ENCODE results near the gene KCNJ13. TPM values are rescaled to one million over a fixed set of nuclear protein-coding genes. Genes with fewer than 3 reads are reported as not detected.

The KCNJ13 gene
- total RNA-seq, 1 experiment from 2014 or later = not detected

DNA sequence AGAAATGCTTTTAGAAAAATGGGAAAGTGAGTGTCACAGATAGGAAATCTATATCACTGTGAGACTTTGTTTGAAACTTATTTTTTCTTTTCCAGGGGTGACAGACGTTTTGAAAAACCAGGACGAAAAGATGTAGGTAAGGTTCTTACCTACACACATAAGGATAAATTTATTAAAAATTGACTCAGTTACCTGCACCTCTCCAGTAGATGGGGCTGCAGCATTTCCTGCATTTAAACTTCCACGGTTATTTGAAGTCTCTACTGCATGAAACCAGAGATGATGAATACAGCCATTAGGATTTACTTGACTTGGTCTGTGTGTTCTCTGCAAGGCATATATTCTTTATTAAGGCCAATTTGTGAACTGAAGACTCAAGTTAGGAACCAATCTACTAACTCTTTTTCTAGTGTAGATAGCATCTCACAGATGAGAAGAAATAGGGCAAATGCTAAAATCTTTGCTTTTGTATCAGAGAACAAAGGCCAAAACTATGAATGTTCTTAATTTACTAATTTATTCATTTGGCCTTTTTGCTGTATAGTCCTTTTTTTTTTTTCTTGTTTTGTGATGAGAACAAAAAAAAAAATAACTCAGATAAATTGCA, 15.0 kb downstream of the KCNJ13 start:
- CTCF ChIA-PET = no interaction called here
- H3K27ac ChIP-seq (ENCODE audit: low read depth, low read length) = no peak overlapping the region
- intact Hi-C loops (cut with micrococcal nuclease) = loop anchor here (2.0 to 10.0 kb wide), 2 partner anchors 293 to 493 kb away; partner anchors contain the start of gene ATG16L1
- no TSS peak for BruUV-seq (replicated peaks)
- POLR2A ChIA-PET = no interaction called here
- H3K9me2 ChIP-seq (ENCODE audit: insufficient read depth) = no peaks in the 10 kb centered on the region
- H3K36me3 ChIP-seq (ENCODE audit: control insufficient read depth in 1 of 2, insufficient read depth in 2 of 2, low read length in 2 of 2) = peaks cover 16 to 22% of the 10 kb centered on the region in 2 experiments; a peak in 3 of 4 replicates
- H3K9ac ChIP-seq (ENCODE audit: low read length) = no peak overlapping the region
- DNase-seq (ENCODE audit: low read depth, low spot score) = peak; percentile 28
- H4K20me1 ChIP-seq (ENCODE audit: insufficient read depth) = 0 out of 2 replicates have a peak, but pooled peaks cover 3% of the 10 kb centered on the region
- TF ChIP-seq ZFX (IDR thresholded peaks at IDR 0.05) = no peak
- TF ChIP-seq CTCF (IDR thresholded peaks at IDR 0.05 in 2 of 3, conservative IDR thresholded peaks at IDR 0.05 in 1 of 3; ENCODE audit: borderline replicate concordance in 1 of 3, insufficient read depth in 1 of 3, low read depth in 2 of 3, low read length in 2 of 3) = peak; percentile 42 to 74 (median 63); a peak in 5 of 6 replicates
- TF ChIP-seq RAD21 (IDR thresholded peaks at IDR 0.05; ENCODE audit: low read depth) = peak; percentile 70
- TF ChIP-seq SRF (IDR thresholded peaks at IDR 0.05; ENCODE audit: low read depth) = no peak
- H3K9me3 ChIP-seq (ENCODE audit: control insufficient read depth in 1 of 2, insufficient read depth in 1 of 2, low read depth in 1 of 2, low read length in 2 of 2) = no peaks in the 10 kb centered on the region
- H3K4me2 ChIP-seq (ENCODE audit: low read length) = no peak overlapping the region
- ATAC-seq = peak; percentile 75
- H2AFZ ChIP-seq (ENCODE audit: low read depth, low read length, poor library complexity, severe bottlenecking) = no peak overlapping the region
- H3K27me3 ChIP-seq (ENCODE audit: insufficient read depth, low read length) = no peaks in the 10 kb centered on the region
- H3K4me1 ChIP-seq (ENCODE audit: control insufficient read depth in 1 of 2, insufficient read depth in 2 of 2, low read length in 2 of 2) = no peaks in the 10 kb centered on the region
- RAD21 ChIA-PET (ENCODE audit: low non-redundant PET in 1 of 2, low total read pairs in 2 of 2, uncharacterized antibody in 2 of 2, unreplicated experiment in 2 of 2) = no interaction called here
- no peak overlapping the region for H3K4me3 ChIP-seq (replicated peaks in 1 of 2; ENCODE audit: low read depth in 1 of 2, low read length in 2 of 2)
- no peaks in the 10 kb centered on the region; the same call in 1 of the 2 replicates for H3K79me2 ChIP-seq (ENCODE audit: insufficient read depth, low read length)

DNA sequence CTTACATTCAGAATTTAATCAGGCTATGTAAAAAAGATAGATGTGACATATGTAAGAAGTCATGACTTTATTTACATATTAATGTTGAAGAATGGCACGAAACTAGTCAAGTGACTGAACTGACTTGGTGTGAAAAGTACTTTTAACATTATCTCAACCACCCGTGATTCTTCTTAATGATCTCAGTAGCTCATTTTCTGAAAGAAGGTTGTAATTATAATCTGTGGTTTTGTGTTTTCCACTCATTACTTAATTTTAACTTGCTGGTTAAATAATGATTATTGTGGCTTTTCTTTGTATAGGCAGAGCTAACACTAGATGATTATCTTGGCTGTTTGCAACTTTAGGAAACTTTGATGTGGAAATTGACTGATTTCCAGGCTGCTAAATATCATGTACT, 18.5 kb downstream of the KCNJ13 start:
- ATAC-seq (no peak), DNase-seq (ENCODE audit: low read depth, low spot score) (no peak)
- no TSS peak for BruUV-seq (replicated peaks)
- peaks cover 10 to 14% of the 10 kb centered on the region in 2 experiments; a peak in 3 of 4 replicates for H3K36me3 ChIP-seq (ENCODE audit: control insufficient read depth in 1 of 2, insufficient read depth in 2 of 2, low read length in 2 of 2)
- H3K27ac ChIP-seq (ENCODE audit: low read depth, low read length) = no peak overlapping the region
- H3K4me3 ChIP-seq (replicated peaks in 1 of 2; ENCODE audit: low read depth in 1 of 2, low read length in 2 of 2) = no peak overlapping the region
- no peak for TF ChIP-seq JUND (IDR thresholded peaks at IDR 0.05)
- no peak for TF ChIP-seq SRF (IDR thresholded peaks at IDR 0.05; ENCODE audit: low read depth)
- TF ChIP-seq SP1 (IDR thresholded peaks at IDR 0.05; ENCODE audit: low read depth) = no peak
- no peak for TF ChIP-seq ZNF274 (IDR thresholded peaks at IDR 0.05; ENCODE audit: low read depth, low read length)
- TF ChIP-seq POLR2A (IDR thresholded peaks at IDR 0.05; ENCODE audit: borderline replicate concordance, extremely low read depth, insufficient read depth, insufficient read length) = no peak
- no peak for TF ChIP-seq EZH2 (IDR thresholded peaks at IDR 0.05)
- TF ChIP-seq, protein P1, sequence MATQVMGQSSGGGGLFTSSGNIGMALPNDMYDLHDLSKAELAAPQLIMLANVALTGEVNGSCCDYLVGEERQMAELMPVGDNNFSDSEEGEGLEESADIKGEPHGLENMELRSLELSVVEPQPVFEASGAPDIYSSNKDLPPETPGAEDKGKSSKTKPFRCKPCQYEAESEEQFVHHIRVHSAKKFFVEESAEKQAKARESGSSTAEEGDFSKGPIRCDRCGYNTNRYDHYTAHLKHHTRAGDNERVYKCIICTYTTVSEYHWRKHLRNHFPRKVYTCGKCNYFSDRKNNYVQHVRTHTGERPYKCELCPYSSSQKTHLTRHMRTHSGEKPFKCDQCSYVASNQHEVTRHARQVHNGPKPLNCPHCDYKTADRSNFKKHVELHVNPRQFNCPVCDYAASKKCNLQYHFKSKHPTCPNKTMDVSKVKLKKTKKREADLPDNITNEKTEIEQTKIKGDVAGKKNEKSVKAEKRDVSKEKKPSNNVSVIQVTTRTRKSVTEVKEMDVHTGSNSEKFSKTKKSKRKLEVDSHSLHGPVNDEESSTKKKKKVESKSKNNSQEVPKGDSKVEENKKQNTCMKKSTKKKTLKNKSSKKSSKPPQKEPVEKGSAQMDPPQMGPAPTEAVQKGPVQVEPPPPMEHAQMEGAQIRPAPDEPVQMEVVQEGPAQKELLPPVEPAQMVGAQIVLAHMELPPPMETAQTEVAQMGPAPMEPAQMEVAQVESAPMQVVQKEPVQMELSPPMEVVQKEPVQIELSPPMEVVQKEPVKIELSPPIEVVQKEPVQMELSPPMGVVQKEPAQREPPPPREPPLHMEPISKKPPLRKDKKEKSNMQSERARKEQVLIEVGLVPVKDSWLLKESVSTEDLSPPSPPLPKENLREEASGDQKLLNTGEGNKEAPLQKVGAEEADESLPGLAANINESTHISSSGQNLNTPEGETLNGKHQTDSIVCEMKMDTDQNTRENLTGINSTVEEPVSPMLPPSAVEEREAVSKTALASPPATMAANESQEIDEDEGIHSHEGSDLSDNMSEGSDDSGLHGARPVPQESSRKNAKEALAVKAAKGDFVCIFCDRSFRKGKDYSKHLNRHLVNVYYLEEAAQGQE (IDR thresholded peaks at IDR 0.05; ENCODE audit: low read depth) = no peak
- no peak overlapping the region for H3K9ac ChIP-seq (ENCODE audit: low read length)
- no peaks in the 10 kb centered on the region for H3K9me3 ChIP-seq (ENCODE audit: control insufficient read depth in 1 of 2, insufficient read depth in 1 of 2, low read depth in 1 of 2, low read length in 2 of 2)
- H3K4me2 ChIP-seq (ENCODE audit: low read length) = no peak overlapping the region
- H3K79me2 ChIP-seq (ENCODE audit: insufficient read depth, low read length) = peaks cover 5% of the 10 kb centered on the region; the same call in 1 of the 2 replicates
- H3K4me1 ChIP-seq (ENCODE audit: control insufficient read depth in 1 of 2, insufficient read depth in 2 of 2, low read length in 2 of 2) = no peaks in the 10 kb centered on the region
- H2AFZ ChIP-seq (ENCODE audit: low read depth, low read length, poor library complexity, severe bottlenecking) = no peak overlapping the region
- no peaks in the 10 kb centered on the region for H3K9me2 ChIP-seq (ENCODE audit: insufficient read depth)
- ChIA-PET RAD21 (ENCODE audit: low non-redundant PET in 1 of 2, low total read pairs in 2 of 2, uncharacterized antibody in 2 of 2, unreplicated experiment in 2 of 2) (no interaction called here), CTCF (no interaction called here), POLR2A (no interaction called here)
- 0 out of 2 replicates have a peak, but pooled peaks cover 3% of the 10 kb centered on the region for H4K20me1 ChIP-seq (ENCODE audit: insufficient read depth)
- intact Hi-C loops (cut with micrococcal nuclease) = no loop called here
- no peaks in the 10 kb centered on the region for H3K27me3 ChIP-seq (ENCODE audit: insufficient read depth, low read length)
